C4-2B (cell line): ENCODE measurements around the gene MYD88.

Source experiments
- ZFX ChIP-seq: fragments of 450-650 bp; IDR thresholded peaks from 2 replicates; pipeline ENCODE4 v1.6.1; 2017
- TF ChIP-seq, protein P1 (sequence below): fragments of 450-650 bp; conservative IDR thresholded peaks from 2 replicates; pipeline ENCODE4 v1.5.1; 2017; ENCODE audit warnings: mild to moderate bottlenecking

DNA sequence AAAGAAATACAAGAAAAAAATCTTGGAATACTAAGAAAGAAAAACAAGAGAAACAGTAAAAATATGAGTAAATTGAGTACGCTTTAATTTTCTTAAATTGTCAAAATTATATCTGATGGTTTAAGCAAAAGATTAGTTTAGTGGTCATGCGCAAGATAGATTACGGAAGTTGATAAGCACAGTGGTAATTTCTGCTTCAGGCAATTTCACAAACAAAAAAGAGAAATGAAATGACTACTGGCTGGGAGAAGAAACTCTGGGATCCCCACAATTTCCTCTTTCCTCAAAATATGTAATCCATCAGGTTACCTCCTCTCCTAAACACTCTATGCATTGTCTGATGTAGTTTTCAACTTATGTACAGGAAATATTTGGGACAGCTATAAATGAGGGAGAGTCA, 9.0 kb downstream of the MYD88 start:
- TF ChIP-seq, protein P1, sequence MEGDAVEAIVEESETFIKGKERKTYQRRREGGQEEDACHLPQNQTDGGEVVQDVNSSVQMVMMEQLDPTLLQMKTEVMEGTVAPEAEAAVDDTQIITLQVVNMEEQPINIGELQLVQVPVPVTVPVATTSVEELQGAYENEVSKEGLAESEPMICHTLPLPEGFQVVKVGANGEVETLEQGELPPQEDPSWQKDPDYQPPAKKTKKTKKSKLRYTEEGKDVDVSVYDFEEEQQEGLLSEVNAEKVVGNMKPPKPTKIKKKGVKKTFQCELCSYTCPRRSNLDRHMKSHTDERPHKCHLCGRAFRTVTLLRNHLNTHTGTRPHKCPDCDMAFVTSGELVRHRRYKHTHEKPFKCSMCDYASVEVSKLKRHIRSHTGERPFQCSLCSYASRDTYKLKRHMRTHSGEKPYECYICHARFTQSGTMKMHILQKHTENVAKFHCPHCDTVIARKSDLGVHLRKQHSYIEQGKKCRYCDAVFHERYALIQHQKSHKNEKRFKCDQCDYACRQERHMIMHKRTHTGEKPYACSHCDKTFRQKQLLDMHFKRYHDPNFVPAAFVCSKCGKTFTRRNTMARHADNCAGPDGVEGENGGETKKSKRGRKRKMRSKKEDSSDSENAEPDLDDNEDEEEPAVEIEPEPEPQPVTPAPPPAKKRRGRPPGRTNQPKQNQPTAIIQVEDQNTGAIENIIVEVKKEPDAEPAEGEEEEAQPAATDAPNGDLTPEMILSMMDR = no peak
- no peak for TF ChIP-seq ZFX
